Inflammatory macrophage treated with lipopolysaccharide for 4 hours (primary cell): ENCODE results near the gene CAPN3.

Source experiments
- DNase-seq: peaks from one replicate; pipeline ENCODE4 v3.0.0-alpha.2; 2020

The CAPN3 gene

DNA sequence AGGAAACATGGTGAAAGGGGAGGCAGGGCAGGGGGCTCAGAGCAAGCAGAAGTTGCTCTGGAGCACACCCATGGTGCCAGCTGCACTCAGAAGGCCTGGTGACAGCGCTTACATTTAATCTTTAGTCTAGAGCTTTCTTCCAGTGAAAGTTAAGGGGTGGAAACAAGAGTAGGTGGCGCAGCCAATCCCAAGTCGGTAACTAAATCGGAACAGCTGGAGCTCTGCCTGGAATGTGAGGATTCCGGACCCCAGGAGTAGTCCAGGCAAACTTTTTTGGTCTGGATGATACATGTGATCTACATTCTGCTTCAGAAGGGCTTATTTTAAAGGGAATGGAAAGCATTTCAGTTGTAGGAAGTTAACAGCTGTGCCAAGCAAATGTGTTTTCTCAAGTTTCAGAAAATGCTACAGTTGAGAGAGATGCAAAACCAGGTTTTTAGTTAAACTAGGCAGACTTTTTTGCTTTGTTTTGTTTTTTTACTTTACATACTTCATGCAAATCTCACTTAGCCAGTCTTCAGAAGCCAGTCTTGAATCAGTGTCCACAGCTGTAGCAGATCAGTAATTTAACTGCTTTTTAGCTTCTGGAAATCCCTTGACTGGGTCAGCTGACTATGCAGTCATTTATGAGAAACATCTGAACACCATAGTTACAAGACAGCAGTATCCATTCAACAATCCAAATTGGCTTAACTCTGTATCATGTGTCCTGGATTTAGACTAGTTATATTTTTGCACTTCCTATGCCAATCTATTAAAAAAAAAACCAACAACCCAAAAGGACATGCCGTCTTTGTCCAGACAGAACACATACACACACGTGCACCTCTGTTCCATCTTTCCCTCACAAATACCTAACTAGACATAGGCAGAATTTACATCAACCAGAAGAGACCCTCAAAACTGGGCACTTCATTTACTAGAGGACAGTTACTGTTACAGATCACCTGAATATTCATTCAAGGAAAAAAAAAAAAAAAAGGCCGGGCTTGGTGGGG lies 98.4 kb downstream of the CAPN3 start:
- DNase-seq, result peak; percentile 64

GRCh38 chr15:42461261-42461660 lies 102.0 kb downstream of the CAPN3 start:
- no peak for DNase-seq
